GM21447 (cell line): Measurements from ENCODE around the gene PRKAR1A.

Source experiments
- ATAC-seq: cut with Tn5 transposase; IDR thresholded peaks from one replicate; pipeline ENCODE4 v1.9.1; 2021; ENCODE audit not compliant: unreplicated experiment

Gene PRKAR1A

GRCh38 chr17:68599091-68599490, 86.9 kb downstream of the PRKAR1A start:
- ATAC-seq = no peak

- no peak for ATAC-seq
Measured at GRCh38 chr17:68599552-68600066, 87.4 kb downstream of the PRKAR1A start.

DNA sequence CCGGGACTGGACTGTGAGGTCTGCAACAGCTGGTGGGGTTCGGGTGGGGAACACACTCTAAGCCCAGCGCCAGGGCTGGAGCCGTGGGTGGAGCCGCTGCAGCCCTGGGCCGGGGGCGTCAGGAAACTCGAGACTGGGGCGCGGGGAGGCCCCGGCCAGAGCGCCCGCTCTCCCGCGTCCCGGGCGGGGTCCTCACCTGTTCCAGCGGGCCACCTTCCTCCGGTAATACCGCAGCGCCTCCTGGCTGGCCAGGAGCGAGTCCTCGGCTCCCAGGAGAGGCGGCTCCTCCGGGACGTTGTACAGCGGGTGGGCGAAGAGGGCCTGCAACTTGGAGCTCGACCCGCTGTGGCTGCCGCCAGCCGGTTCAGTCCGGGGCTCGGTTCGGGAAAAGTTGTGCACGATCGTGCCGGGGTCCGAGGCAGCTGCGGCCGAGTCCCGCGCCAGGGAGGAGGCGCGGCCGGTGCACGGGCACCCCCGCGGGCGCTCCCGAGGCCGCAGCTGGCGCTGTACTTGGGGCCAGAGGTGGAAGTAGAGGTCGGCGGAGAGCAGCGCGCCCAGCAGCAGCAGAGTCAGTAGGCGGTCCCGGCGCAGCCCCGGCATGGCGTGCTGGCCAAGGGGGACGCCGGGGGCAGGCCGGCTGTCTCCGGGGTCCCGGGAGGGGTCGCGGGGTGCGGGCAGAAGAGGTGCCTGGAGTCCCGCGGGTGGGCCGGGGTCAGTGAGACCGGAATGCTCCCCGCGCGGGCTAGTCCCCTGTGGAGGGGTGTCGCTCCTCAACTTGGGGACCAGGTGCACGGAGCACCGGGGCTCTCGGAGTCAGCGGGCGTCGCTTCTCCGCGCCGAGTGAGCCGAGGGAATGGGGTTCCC, 88.1 kb downstream of the PRKAR1A start:
- ATAC-seq = no peak
